Small intestine (tissue), 7 donors: ENCODE data around the gene TBC1D1. TPM values are rescaled to one million over a fixed set of nuclear protein-coding genes. Genes with fewer than 3 reads are reported as not detected.
A peak's percentile ranks its signal among the peaks of the same experiment; 100 is the strongest.

Source experiments
- DNase-seq, 2 donors: peaks; one replicate each; pipeline versions ENCODE4 v3.0.0 to v3.0.0-alpha.2; 2013
- FAIRE-seq: peaks from 2 replicates; lab custom pipeline; 2012; peaks lifted over from hg19 to GRCh38; lab: Jason Lieb, UNC
- H3K27ac ChIP-seq, 3 donors: one replicate each; pipeline ENCODE4 v1.5.1; 2013; ENCODE audit warnings: low read length in 2 of 3, mild to moderate bottlenecking in 2 of 3, control low read depth in 1 of 3, inconsistent platforms in 1 of 3, low read depth in 1 of 3, moderate library complexity in 1 of 3
- H3K27me3 ChIP-seq, 3 donors: one replicate each; pipeline ENCODE4 v1.6.1; 2013; ENCODE audit warnings: low read length in 3 of 3, inconsistent platforms in 1 of 3; ENCODE audit not compliant: control insufficient read depth in 3 of 3, insufficient read depth in 3 of 3
- H3K36me3 ChIP-seq, 3 donors: one replicate each; pipeline ENCODE4 v1.6.1; 2013; ENCODE audit warnings: low read length in 3 of 3, inconsistent platforms in 1 of 3, low read depth in 1 of 3, mild to moderate bottlenecking in 1 of 3, moderate library complexity in 1 of 3; ENCODE audit not compliant: control insufficient read depth in 3 of 3, insufficient read depth in 2 of 3
- H3K4me1 ChIP-seq, 3 donors: one replicate each; pipeline ENCODE4 v1.6.1; 2013; ENCODE audit warnings: low read length in 2 of 3, inconsistent platforms in 1 of 3, low read depth in 1 of 3, mild to moderate bottlenecking in 1 of 3, moderate library complexity in 1 of 3; ENCODE audit not compliant: control insufficient read depth in 3 of 3, insufficient read depth in 2 of 3
- H3K4me3 ChIP-seq, 3 donors: one replicate each; pipeline ENCODE4 v1.5.1; 2013; ENCODE audit warnings: low read length in 3 of 3, control low read depth in 1 of 3, inconsistent platforms in 1 of 3, low read depth in 1 of 3, mild to moderate bottlenecking in 1 of 3, moderate library complexity in 1 of 3
- H3K9me3 ChIP-seq, 2 donors: one replicate each; pipeline ENCODE4 v1.6.1; 2013; ENCODE audit warnings: low read depth in 1 of 2, low read length in 1 of 2; ENCODE audit not compliant: control insufficient read depth in 2 of 2, insufficient read depth in 1 of 2
- WGBS, 3 donors: extraction: QIAGEN DNeasy Blood & Tissue Kit; methylation state at CpG; one replicate each; pipeline ENCODE4 v1.1.7; 2013; 5-methylcytosine and 5-hydroxymethylcytosine counted together
- polyA plus RNA-seq, 4 donors: library from polyadenylated mRNA; stranded (reverse) in 3 of 4; unstranded in 1 of 4; fragments of 200-250 nt in 3 of 4; fragments of 120-200 nt in 1 of 4; gene quantifications; one replicate each; pipeline versions ENCODE4 v1.2.1 to v1.2.3, GENCODE V29; 2013
- donor health status: healthy with polysubstance abuse.
- donor health status: control.
- donor health status: control.
- donor health status: Bipolar disorder and iron deficiency.
- donor health status: healthy.

TBC1D1 gene
- polyA plus RNA-seq, 4 donors: 38.3 to 118 (median 41.5) TPM

DNA sequence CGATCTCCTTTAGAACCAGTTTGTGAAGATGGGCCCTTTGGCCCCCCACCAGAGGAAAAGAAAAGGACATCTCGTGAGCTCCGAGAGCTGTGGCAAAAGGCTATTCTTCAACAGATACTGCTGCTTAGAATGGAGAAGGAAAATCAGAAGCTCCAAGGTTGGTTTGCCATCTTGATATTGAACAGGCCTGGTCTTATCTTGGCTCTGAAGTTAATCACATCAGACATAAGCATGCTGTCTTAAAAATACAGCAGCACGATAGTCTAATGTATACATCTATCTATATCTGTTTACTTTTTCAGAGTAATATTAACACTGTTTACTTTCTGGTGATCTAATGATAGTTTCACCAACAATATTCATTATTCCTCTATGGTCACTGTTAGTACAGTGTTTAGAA lies 199.1 kb downstream of the TBC1D1 start:
- Histone ChIP-seq H3K27ac (peak overlapping the region in 1 of 3 donors; percentile 45), H3K4me1 (peaks cover 0 to 17% (median 0%) of the 10 kb centered on the region in 3 donors), H3K9me3 (no peaks in the 10 kb centered on the region), H3K27me3 (no peaks in the 10 kb centered on the region), H3K4me3 (no peak overlapping the region), H3K36me3 (peaks cover 3 to 23% (median 12%) of the 10 kb centered on the region in 3 donors)
- 75 to 80% (median 79%) methylated on average over 4 of the region's 4 CpGs for WGBS, 3 donors
- DNase-seq (no peak), FAIRE-seq (no peak)

DNA sequence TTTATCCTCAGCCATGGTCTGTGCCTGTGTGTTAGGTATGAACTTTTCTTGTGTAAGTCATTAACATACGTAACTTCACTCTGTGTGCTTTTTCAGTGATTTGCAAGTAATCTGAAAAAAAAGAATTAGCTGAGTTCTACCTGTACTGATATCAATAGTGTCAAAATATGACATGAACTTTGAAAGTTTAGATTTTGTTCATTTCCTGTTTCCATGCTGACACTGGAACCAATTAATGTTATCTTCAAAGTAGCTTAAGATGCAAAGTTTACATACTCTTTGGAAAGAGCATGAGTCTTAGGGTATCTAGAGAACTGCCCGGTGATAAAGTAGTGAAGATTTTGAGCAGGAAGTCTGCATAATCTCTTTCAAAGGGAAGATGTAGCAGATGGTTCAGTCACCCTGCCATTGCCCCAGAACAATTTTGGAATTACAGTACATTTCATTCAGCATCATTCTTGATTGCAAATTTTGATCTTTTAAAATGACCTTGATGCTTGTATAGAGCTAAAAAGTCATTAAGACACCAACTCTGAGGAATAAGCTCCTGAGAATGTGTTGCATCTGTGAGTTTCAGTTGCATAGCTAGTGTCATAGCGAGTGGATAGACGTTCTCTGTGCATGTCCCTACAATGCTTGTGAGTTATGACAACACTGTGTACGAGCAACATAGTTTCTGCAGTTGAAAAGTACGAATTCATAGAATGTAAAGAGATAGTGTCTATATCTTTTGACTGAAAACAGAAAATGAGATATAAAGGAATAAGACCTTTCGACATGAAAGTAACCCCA lies 199.8 kb downstream of the TBC1D1 start:
- no peaks in the 10 kb centered on the region for H3K27me3 ChIP-seq
- 83 to 84% (median 83%) methylated on average over 7 of the region's 7 CpGs for WGBS, 3 donors
- peaks cover 0 to 12% (median 0%) of the 10 kb centered on the region in 3 donors for H3K4me1 ChIP-seq
- DNase-seq: no peak
- H3K36me3 ChIP-seq: peaks cover 0 to 19% (median 5%) of the 10 kb centered on the region in 3 donors
- peak overlapping the region in 1 of 3 donors; percentile 45 for H3K27ac ChIP-seq
- H3K4me3 ChIP-seq: no peak overlapping the region
- no peaks in the 10 kb centered on the region for H3K9me3 ChIP-seq
- FAIRE-seq: no peak

GRCh38 chr4:38091636-38092035 lies 200.8 kb downstream of the TBC1D1 start:
- peaks cover 0 to 10% (median 0%) of the 10 kb centered on the region in 3 donors for H3K4me1 ChIP-seq
- 73 to 94% (median 83%) methylated on average over 1 of the region's 1 CpG for WGBS, 3 donors
- FAIRE-seq: no peak
- no peak for DNase-seq
- no peaks in the 10 kb centered on the region for H3K9me3 ChIP-seq
- peaks cover 0 to 19% (median 6%) of the 10 kb centered on the region in 3 donors for H3K36me3 ChIP-seq
- H3K27ac ChIP-seq: no peak overlapping the region
- H3K27me3 ChIP-seq: no peaks in the 10 kb centered on the region
- H3K4me3 ChIP-seq: no peak overlapping the region

GRCh38 chr4:38092701-38093100 lies 201.8 kb downstream of the TBC1D1 start:
- Histone ChIP-seq H3K4me3 (no peak overlapping the region), H3K9me3 (no peaks in the 10 kb centered on the region), H3K36me3 (peaks cover 0 to 21% (median 6%) of the 10 kb centered on the region in 3 donors), H3K27ac (no peak overlapping the region), H3K4me1 (peaks cover 0 to 7% (median 0%) of the 10 kb centered on the region in 3 donors), H3K27me3 (no peaks in the 10 kb centered on the region)
- 91 to 97% (median 94%) methylated on average over 3 of the region's 3 CpGs for WGBS, 3 donors
- DNase-seq: no peak
- FAIRE-seq: no peak

- no peaks in the 10 kb centered on the region for H3K9me3 ChIP-seq
- peaks cover 3 to 22% (median 6%) of the 10 kb centered on the region in 3 donors for H3K36me3 ChIP-seq
- H3K4me3 ChIP-seq: no peak overlapping the region
- no peak overlapping the region for H3K27ac ChIP-seq
- DNase-seq (no peak), FAIRE-seq (no peak)
- no peaks in the 10 kb centered on the region for H3K27me3 ChIP-seq
- H3K4me1 ChIP-seq: peaks cover 0 to 7% (median 0%) of the 10 kb centered on the region in 3 donors
- WGBS, 3 donors: 80 to 89% (median 88%) methylated on average over 7 of the region's 7 CpGs
Observed at GRCh38 chr4:38094419-38094818, 203.5 kb downstream of the TBC1D1 start.

- Histone ChIP-seq H3K27ac (no peak overlapping the region), H3K9me3 (no peaks in the 10 kb centered on the region), H3K4me1 (no peaks in the 10 kb centered on the region), H3K27me3 (no peaks in the 10 kb centered on the region), H3K4me3 (no peak overlapping the region), H3K36me3 (peaks cover 3 to 27% (median 6%) of the 10 kb centered on the region in 3 donors)
- DNase-seq: no peak
- FAIRE-seq: no peak
- 96 to 98% (median 98%) methylated on average over 8 of the region's 8 CpGs for WGBS, 3 donors
Observed at GRCh38 chr4:38095691-38096090, 204.8 kb downstream of the TBC1D1 start.

DNA sequence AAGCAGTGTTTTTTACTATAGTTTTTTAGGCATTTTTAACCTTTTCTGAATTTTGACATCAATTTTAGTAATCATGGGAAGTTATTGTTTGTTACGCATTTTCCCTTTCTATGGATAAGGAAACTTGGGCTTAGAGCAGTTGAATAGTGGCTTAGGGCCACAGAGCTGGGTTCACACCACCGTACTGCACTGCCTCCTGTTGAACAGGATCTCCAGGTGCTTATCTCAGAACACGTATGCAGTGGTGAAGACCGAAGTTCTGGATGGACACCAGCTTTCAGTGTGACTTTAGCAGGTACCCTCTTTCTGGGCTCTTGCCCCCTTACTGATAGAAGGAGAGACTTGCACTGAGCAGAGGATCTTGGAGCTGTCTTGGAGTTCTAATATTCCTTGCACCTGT lies 206.9 kb downstream of the TBC1D1 start:
- WGBS, 3 donors: 90 to 95% (median 91%) methylated on average over 4 of the region's 4 CpGs
- no peaks in the 10 kb centered on the region for H3K27me3 ChIP-seq
- no peak overlapping the region for H3K4me3 ChIP-seq
- H3K27ac ChIP-seq: no peak overlapping the region
- H3K9me3 ChIP-seq: no peaks in the 10 kb centered on the region
- no peak for FAIRE-seq
- H3K4me1 ChIP-seq: no peaks in the 10 kb centered on the region
- no peak for DNase-seq
- H3K36me3 ChIP-seq: peaks cover 6 to 35% (median 11%) of the 10 kb centered on the region in 3 donors

DNA sequence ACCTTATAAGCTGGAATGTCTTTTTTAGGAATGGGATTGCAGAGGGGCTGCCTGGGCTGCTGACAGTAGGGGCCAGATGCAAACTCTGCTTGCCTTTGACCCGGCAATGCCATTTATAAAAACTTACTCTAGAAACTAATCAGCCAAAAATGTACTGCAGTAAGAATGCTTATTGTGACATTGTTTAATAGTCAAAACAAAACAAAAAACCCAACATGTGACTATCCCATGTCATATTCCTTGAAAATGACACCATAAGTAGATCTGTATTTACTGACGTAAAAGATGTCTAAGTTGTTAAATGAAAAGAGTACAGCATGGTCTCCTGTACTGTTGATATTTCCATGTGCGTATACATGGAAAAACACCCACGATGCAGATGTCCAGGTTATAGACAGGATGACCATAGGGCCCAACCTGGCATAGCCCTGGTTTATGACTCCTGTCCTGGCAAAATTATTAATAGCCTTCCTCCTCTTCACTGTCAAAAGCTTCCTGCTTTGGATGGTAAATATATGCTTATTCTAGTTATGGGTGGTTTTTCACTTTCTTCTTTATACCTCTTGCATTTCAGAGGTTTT lies 208.2 kb downstream of the TBC1D1 start:
- FAIRE-seq (no peak), DNase-seq (no peak)
- Histone ChIP-seq H3K27me3 (no peaks in the 10 kb centered on the region), H3K9me3 (no peaks in the 10 kb centered on the region), H3K4me3 (no peak overlapping the region), H3K4me1 (no peaks in the 10 kb centered on the region), H3K36me3 (peaks cover 4 to 36% (median 11%) of the 10 kb centered on the region in 3 donors), H3K27ac (no peak overlapping the region)
- 86 to 95% (median 92%) methylated on average over 4 of the region's 4 CpGs for WGBS, 3 donors
